GM12892 (cell line): ENCODE measurements around the gene HERC3.
A peak's percentile ranks its signal among the peaks of the same experiment; 100 is the strongest.

ENCODE experiments used
- DNase-seq: peaks from one replicate; pipeline ENCODE4 v3.0.0; 2011; ENCODE audit not compliant: insufficient read length
- FAIRE-seq: peaks from 2 replicates; lab custom pipeline; 2011; peaks lifted over from hg19 to GRCh38; lab: Jason Lieb, UNC
- POLR2A ChIP-seq: IDR thresholded peaks from 2 replicates; pipeline ENCODE4 v1.6.1; 2011; ENCODE audit warnings: low read depth, low read length, control low read depth
- POLR2AphosphoS5 ChIP-seq: IDR thresholded peaks from 2 replicates; pipeline ENCODE4 v1.6.1; 2011; ENCODE audit warnings: low read depth, low read length, control low read depth
- TAF1 ChIP-seq: IDR thresholded peaks from 2 replicates; pipeline ENCODE4 v1.6.1; 2011; ENCODE audit warnings: low read depth, mild to moderate bottlenecking, control low read depth, low read length, borderline replicate concordance

Gene HERC3

DNA sequence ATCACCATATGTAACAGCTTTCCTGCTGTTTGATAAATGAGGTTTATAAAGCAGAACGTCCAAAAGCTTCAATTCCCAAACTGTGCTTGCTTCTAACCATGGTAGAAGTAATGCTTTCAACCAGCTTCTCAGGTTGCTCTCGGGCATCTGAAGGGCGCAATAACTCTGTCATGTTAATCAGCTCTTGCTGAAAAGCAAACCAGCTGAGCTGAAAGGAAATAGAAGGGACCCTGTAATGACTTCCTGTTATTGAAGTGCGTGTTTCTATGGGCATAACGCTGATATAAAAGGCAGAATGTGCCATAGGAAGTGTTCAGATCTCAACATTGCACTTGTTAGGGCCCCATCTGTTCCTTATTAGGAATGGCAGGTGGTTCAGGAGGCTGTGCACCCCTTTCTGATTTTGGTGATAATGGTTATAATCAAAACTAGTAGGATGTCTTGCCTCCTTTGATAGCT is 21.2 kb downstream of the HERC3 start:
- peak; percentile 84 for FAIRE-seq
- TF ChIP-seq TAF1 (no peak), POLR2AphosphoS5 (no peak), POLR2A (no peak)
- no peak for DNase-seq

DNA sequence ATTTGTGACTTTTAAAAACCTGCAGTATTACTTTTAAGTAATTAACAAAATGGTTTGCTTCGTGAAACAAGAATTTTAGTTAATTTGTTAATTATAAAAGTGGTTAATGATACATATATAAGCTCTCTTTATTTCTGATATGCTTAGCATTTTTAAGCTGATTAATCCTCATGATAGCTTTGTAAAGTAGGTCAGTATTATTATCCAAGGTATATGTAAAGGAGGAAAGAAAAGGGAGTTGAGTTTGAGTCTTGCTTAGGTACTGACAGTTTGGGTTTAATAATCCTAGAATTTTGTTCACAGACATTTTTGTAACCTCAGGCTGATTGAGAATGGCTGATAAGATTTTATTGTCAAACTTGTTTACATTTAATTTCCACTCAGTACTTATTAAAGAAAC is 21.8 kb downstream of the HERC3 start:
- DNase-seq (no peak), FAIRE-seq (no peak)
- TF ChIP-seq POLR2AphosphoS5 (no peak), TAF1 (no peak), POLR2A (no peak)

DNA sequence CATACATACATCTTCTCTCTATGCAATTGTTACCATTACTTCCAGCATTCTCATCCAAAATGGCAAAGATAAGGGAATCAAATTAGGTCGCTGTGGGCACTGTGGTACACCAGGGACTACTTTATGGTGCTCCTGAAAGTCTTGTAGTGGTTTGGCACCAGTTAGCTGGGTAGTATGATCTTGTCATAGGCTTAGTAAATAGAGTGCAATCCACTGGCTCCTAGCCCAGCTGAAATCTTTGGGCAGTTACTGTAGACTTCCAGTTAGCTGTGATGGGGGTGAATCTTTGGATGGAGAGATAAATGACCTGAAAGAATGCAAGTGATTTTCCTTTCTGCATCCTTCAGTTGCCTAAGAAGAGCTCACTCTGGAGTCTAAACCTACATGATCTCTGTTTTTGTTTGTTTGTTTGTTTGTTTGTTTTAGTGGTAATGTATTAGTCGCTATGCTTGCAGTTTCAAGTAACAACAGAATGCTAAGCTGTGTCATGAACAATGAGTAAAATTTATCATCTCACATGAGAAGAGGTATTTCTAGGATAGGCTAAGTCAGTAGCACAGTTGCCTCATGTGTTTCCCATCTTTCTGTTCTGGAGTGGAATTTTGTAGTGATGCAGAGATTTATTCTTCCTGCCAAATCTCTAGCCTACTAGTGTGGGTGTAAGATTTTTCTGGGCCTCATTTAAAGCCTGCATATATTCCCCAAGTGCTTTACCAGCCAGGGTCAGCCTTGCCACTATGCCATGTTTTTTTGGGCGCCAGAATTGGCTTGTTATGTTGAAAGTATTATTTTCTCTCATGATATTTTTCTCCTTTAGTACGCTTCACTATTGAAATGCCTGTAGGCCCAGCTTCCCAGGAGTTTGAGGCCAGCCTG is 24.2 kb downstream of the HERC3 start:
- no peak for FAIRE-seq
- DNase-seq = no peak
- TF ChIP-seq POLR2A (no peak), TAF1 (no peak), POLR2AphosphoS5 (no peak)

DNA sequence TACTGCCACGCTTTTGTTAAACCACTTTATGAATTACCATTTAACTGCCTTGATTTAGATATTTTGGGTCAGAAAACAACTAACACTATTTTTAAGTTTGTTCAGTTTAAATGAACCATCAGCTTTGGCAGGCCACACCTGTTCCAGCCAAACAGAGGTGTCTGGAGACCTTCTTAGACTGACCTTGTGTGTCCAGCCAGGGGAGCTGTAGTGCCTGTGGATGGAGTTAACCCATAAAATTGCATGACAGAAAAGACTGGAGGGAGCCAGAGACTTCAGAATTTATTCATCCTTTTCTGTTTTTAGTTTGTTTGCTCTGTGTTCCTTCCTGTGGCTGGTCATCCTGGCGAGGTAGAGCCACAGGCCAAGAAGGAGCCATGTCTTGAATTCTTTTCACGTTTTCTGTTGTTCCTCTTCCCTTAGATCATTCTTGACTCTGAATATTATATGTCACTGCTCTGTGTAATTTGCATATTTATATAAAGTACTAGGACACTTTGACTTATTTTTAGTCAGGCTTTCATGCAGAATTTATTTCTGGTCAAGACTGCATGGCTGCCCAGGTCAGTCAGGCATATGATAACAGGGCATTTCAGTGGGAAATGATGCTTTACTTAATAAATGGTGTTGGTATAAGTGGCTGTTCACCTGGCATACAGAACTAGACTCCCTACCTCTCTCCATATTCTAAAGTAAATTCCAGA is 26.7 kb downstream of the HERC3 start:
- TF ChIP-seq POLR2A = no peak
- FAIRE-seq = no peak
- no peak for DNase-seq

DNA sequence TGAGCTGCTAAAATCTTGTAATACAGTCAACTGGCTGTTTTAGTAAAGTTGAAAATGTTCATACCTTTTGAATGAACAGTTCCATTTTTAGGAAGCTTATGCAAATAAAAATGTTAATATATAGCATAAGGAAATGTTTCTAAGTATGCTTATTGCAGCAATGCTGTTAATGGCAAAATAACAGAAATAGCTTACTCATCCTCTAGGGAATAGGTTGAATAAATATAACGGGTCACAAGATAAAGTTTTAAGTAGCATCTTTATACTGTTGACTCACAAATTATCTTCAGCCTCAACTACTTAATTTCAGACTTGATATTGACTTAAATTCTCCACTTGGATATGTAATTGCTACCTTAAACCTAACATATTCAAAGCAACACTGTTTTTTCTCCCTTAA is 27.7 kb downstream of the HERC3 start:
- FAIRE-seq (no peak), DNase-seq (no peak)
- no peak for TF ChIP-seq POLR2AphosphoS5

DNA sequence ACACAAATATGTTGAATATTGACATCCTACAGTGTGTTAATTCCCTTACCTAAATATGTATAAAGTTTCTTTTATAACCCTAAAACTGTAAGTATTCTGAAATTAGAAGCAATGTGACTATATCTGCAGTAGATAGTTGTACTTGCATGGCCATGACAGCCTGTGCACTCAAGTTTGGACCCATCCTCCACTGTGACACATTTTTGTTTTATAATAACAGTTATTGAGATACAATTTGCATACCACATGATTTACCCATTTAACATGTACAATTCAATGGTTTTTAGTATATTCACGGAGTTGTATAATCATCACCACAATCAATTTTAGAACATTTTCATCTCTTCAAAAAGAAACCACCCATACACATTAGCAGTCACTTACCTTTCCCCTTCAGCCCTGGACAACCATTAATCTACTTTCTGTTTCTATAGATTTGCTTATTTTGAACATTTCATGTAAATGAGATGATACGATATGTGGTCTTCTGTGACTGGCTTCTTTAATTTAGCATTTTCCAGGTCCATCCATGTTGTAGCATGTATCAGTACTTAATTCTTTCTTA is 29.6 kb downstream of the HERC3 start:
- FAIRE-seq (no peak), DNase-seq (no peak)
- TF ChIP-seq POLR2AphosphoS5 (no peak), TAF1 (no peak), POLR2A (no peak)

DNA sequence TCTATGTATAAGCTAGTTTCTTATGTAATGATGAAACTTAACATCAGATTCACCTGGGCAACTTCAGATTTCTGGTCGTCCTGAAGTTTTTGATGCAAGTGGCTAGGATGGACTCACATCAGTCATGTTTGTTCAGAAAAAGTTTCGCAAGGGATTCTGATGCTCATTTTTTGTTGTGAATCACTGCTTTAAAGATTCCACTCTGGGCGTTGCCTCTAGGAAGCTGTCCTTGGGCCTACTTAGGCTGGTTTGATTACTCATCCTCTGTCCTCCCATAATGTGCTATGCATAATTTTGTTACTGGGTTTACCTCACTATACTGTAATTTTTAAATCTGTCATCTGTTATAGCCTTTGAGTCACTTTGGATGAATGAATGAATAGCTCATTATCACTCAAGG is 30.8 kb downstream of the HERC3 start:
- no peak for FAIRE-seq
- no peak for DNase-seq
- no peak for TF ChIP-seq TAF1
- no peak for TF ChIP-seq POLR2A
- TF ChIP-seq POLR2AphosphoS5 = no peak

DNA sequence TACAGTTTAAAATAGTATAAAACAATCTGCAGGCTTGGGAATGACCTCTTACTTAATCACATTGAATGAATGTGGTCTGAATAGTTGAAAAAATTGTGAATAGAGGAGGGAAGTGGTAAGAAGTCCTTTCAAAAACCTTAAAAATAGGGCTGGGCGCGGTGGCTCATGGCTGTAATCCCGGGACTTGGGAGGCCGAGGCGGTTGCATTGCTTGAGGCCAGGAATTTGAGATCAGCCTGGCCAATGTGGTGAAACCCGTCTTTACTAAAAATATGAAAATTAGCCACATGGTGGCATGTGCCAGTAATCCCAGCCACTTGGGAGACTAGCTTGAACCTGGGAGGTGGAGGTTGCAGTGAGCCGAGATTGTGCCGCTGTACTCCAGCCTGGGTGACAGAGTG is 36.5 kb downstream of the HERC3 start:
- DNase-seq = no peak
- TF ChIP-seq POLR2A (no peak), POLR2AphosphoS5 (no peak), TAF1 (no peak)
- FAIRE-seq = no peak

DNA sequence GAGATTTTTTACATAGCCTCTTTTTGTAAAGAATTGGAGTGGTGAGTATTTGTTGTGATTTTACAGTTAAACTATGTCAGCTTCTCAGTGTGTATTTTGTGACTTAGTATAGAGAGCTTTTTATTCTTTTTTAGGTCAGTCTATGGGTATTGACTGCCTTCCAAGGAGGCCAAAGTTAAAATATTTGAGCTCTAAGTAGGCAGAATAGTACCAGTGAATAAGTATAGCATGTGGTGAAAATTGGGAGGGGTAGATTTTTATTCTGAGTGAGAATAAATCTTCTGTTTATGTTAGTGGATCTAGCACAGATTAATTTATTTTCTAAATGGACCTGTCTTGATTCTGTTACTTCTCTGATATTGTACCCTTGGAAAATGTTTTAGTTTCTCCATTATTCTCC is 37.5 kb downstream of the HERC3 start:
- FAIRE-seq (no peak), DNase-seq (no peak)
- TF ChIP-seq POLR2AphosphoS5 (no peak), TAF1 (no peak), POLR2A (no peak)

DNA sequence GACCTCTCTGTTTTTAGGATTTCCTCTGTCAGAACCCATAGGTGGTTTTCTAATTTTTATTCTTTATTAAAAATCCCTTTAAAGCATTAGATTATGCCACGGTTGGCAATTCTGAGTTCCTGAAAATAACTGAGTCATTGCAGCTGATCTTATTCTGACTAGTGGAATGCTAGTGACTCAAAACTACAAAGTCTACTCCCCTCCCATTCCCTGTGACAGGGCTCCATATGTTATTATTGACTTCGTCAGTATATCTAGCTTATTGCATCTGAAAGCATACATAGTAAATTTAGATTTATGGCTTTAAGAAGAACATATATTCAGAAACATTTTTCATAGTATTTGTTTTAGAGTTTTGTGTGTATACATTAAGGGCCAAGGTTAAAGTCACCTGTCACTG is 38.5 kb downstream of the HERC3 start:
- TF ChIP-seq POLR2A = no peak
- TF ChIP-seq TAF1 = no peak
- TF ChIP-seq POLR2AphosphoS5 = no peak
- FAIRE-seq = no peak
- no peak for DNase-seq

DNA sequence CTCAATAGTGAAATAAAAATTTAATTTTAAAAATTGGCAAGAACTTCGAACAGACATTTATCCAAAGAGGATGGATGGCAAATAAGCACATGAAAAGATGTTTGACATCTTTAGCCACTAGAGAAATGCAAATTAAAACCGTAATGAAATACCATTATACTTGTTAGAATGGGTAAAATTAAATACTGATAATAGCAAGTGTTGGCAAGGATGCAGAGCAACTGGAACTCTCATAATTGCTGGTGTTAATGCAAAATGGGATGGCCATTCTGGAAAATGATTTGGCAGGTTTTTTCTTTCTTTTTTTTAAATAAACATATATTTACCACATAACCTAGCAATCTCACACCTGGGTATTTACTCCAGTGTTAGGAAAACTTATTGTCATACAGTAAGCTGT is 51.7 kb downstream of the HERC3 start:
- DNase-seq (no peak), FAIRE-seq (no peak)
- no peak for TF ChIP-seq POLR2A
- TF ChIP-seq TAF1 = no peak
- no peak for TF ChIP-seq POLR2AphosphoS5
